ENCODE results near the gene TRIM28. TPM values are rescaled to one million over a fixed set of nuclear protein-coding genes. Genes with fewer than 3 reads are reported as not detected.

TRIM28 gene
- total RNA-seq, 2 experiments from 2014 or later, result 654 to 714 TPM

- POLR2A ChIA-PET, result interaction anchor here (0.6 kb wide), 1 partner anchor 58 kb away, joined by 3 read pairs; no protein-coding TSS in a partner anchor
- CTCF ChIA-PET, result interaction anchor here (0.6 to 1.4 kb wide), 3 partner anchors 60 to 65 kb away, joined by 3 to 9 read pairs (median 4); partner anchors contain the start of gene ZBTB45
Measured at GRCh38 chr19:58579473-58580142, 35.7 kb downstream of the TRIM28 start.

- POLR2A ChIA-PET, result interaction anchor here (1.1 kb wide), 1 partner anchor 36 kb away, joined by 3 read pairs; no protein-coding TSS in a partner anchor
- CTCF ChIA-PET, result interaction anchor here (0.7 to 2.1 kb wide), 8 partner anchors 10 to 91 kb away, joined by 3 to 23 read pairs (median 4); partner anchors contain the start of genes CHMP2A, SLC27A5 and ZBTB45
Measured at GRCh38 chr19:58581227-58582141, 37.6 kb downstream of the TRIM28 start.

- ChIA-PET CTCF (interaction anchor here (2.9 kb wide), 1 partner anchor 63 kb away, joined by 9 read pairs; the partner anchor contains the start of gene ZBTB45), POLR2A (no interaction called here)
Measured at GRCh38 chr19:58582985-58583384, 39.1 kb downstream of the TRIM28 start.

GRCh38 chr19:58584498-58585441 lies 40.9 kb downstream of the TRIM28 start:
- ChIA-PET CTCF (interaction anchor here (2.9 kb wide), 1 partner anchor 65 kb away, joined by 9 read pairs; the partner anchor contains the start of gene ZBTB45), POLR2A (no interaction called here)

GRCh38 chr19:58585442-58586132 lies 41.7 kb downstream of the TRIM28 start:
- ChIA-PET POLR2A (no interaction called here), CTCF (interaction anchor here (2.9 kb wide), 1 partner anchor 66 kb away, joined by 9 read pairs; the partner anchor contains the start of gene ZBTB45)

- POLR2A ChIA-PET, result no interaction called here
Measured at GRCh38 chr19:58586133-58586765, 42.4 kb downstream of the TRIM28 start.

More at GRCh38 chr19:58586133-58586765, 42.4 kb downstream of the TRIM28 start:
- CTCF ChIA-PET, result no interaction called here

Other genes starting within 250 kb of the TRIM28 start
- 10 to 100 TPM; 96.2 to 96.4 TPM for gene ERVK3-1, start 238.7 kb upstream of the TRIM28 start, total RNA-seq
- 1 to 10 TPM; 4.4 to 5.3 TPM for gene ZSCAN22, start 217.1 kb upstream of the TRIM28 start, total RNA-seq
- gene A1BG, start 190.6 kb upstream of the TRIM28 start, total RNA-seq, result 10 to 100 TPM; 16.7 to 18.1 TPM
- gene ZNF497, start 181.3 kb upstream of the TRIM28 start, total RNA-seq, result 1 to 10 TPM; 1.5 to 1.7 TPM
- 1 to 10 TPM; 1.7 to 1.9 TPM for gene ZNF837, start 163.0 kb upstream of the TRIM28 start, total RNA-seq
- gene RPS5, start 156.8 kb upstream of the TRIM28 start, total RNA-seq, result 1,000 to 10,000 TPM; 1,581 to 1,598 TPM
- gene RNF225, start 148.4 kb upstream of the TRIM28 start, total RNA-seq, result under 1 TPM; 0.80 to 0.99 TPM
- gene ZNF584, start 135.4 kb upstream of the TRIM28 start, total RNA-seq, result 10 to 100 TPM; 20.1 to 20.7 TPM
- gene ZNF132, start 103.9 kb upstream of the TRIM28 start, total RNA-seq, result 1 to 10 TPM; 5.0 to 5.3 TPM
- 10 to 100 TPM; 11.2 to 12.4 TPM for gene ZNF324B, start 92.4 kb upstream of the TRIM28 start, total RNA-seq
- gene ZNF324, start 77.0 kb upstream of the TRIM28 start, total RNA-seq, result 10 to 100 TPM; 17.6 to 19.6 TPM
- gene ZNF446, start 67.7 kb upstream of the TRIM28 start, total RNA-seq, result 1 to 10 TPM; 3.7 to 3.9 TPM
- gene SLC27A5, start 32.1 kb upstream of the TRIM28 start, total RNA-seq, result 10 to 100 TPM; 24.3 to 24.5 TPM
- 10 to 100 TPM; 13.8 to 15.2 TPM for gene ZBTB45, start 24.3 kb upstream of the TRIM28 start, total RNA-seq
- 10 to 100 TPM; 77.7 to 81.9 TPM for gene CHMP2A, start 11.0 kb downstream of the TRIM28 start, total RNA-seq
- 100 to 1,000 TPM; 192 to 213 TPM for gene UBE2M, start 14.5 kb downstream of the TRIM28 start, total RNA-seq
- 10 to 100 TPM; 14.0 to 14.3 TPM for gene MZF1, start 29.3 kb downstream of the TRIM28 start, total RNA-seq

Measured in activated CD8-positive, alpha-beta memory T cell treated with anti-CD3 and anti-CD28 coated beads for 36 hours (primary cell).